ENCODE measurements around the gene TPP1. TPM values are rescaled to one million over a fixed set of nuclear protein-coding genes. Genes with fewer than 3 reads are reported as not detected.
A peak's percentile ranks its signal among the peaks of the same experiment; 100 is the strongest.

TPP1 gene
- total RNA-seq, 2 donors from 2014 or later = 66.7 to 75.6 TPM

- peak; percentile 68 for ATAC-seq (ENCODE audit: insufficient number of reproducible peaks, low FRiP score, low read depth)
- Histone ChIP-seq H3K27me3 (replicated peaks; ENCODE audit: insufficient read depth) (no peaks in the 10 kb centered on the region), H3K27ac (peak within 1 kb of the TSS; percentile 99 to 100)
These were observed 15.7 kb downstream of the TPP1 start, which contains the start of the genes ILK and RRP8 for GRCh38 chr11:6603287-6604080. Gene ILK (plus strand): TSS chr11:6603774. CDS start chr11:6604272, 498 bp downstream. Gene RRP8 (minus strand): TSS chr11:6603616. CDS start chr11:6603502, 114 bp downstream.

GRCh38 chr11:6602096-6602940 lies 16.9 kb downstream of the TPP1 start:
- peak overlapping the region; percentile 84 to 100 for H3K27ac ChIP-seq
- H3K4me3 ChIP-seq = peak overlapping the region; percentile 89
- peaks cover 26 to 56% of the 10 kb centered on the region in 2 donors for H3K4me1 ChIP-seq (ENCODE audit: control insufficient read depth in 1 of 2, low read depth in 2 of 2)

More at GRCh38 chr11:6603287-6604080, 15.7 kb downstream of the TPP1 start, which contains the start of the genes ILK and RRP8:
- Histone ChIP-seq H3K4me1 (ENCODE audit: control insufficient read depth in 1 of 2, low read depth in 2 of 2) (peaks cover 37 to 64% of the 10 kb centered on the region in 2 donors), H3K9me3 (no peaks in the 10 kb centered on the region), H3K4me3 (peak within 1 kb of the TSS; percentile 89), H3K36me3 (peaks cover 27% of the 10 kb centered on the region)
- TF ChIP-seq CTCF (IDR thresholded peaks at IDR 0.05) = no peak
- peak; percentile 75 for DNase-seq (ENCODE audit: low spot score)

GRCh38 chr11:6601041-6601461 lies 18.2 kb downstream of the TPP1 start:
- H3K36me3 ChIP-seq = peaks cover 24% of the 10 kb centered on the region
- H3K9me3 ChIP-seq = no peaks in the 10 kb centered on the region
- DNase-seq (ENCODE audit: low spot score) = no peak
- ATAC-seq (ENCODE audit: insufficient number of reproducible peaks, low FRiP score, low read depth) = no peak
- no peak overlapping the region for H3K27ac ChIP-seq
- H3K4me3 ChIP-seq = no peak overlapping the region
- H3K4me1 ChIP-seq (ENCODE audit: control insufficient read depth in 1 of 2, low read depth in 2 of 2) = peaks cover 21 to 59% of the 10 kb centered on the region in 2 donors
- H3K27me3 ChIP-seq (replicated peaks; ENCODE audit: insufficient read depth) = no peaks in the 10 kb centered on the region
- no peak for TF ChIP-seq CTCF (IDR thresholded peaks at IDR 0.05)

More at GRCh38 chr11:6602096-6602940, 16.9 kb downstream of the TPP1 start:
- peaks cover 24% of the 10 kb centered on the region for H3K36me3 ChIP-seq
- no peak for TF ChIP-seq CTCF (IDR thresholded peaks at IDR 0.05)
- no peaks in the 10 kb centered on the region for H3K9me3 ChIP-seq
- DNase-seq (ENCODE audit: low spot score) (no peak), ATAC-seq (ENCODE audit: insufficient number of reproducible peaks, low FRiP score, low read depth) (no peak)
- H3K27me3 ChIP-seq (replicated peaks; ENCODE audit: insufficient read depth) = no peaks in the 10 kb centered on the region

GRCh38 chr11:6599881-6600390 lies 19.3 kb downstream of the TPP1 start:
- ATAC-seq (ENCODE audit: insufficient number of reproducible peaks, low FRiP score, low read depth) (no peak), DNase-seq (ENCODE audit: low spot score) (no peak)
- no peak for TF ChIP-seq CTCF (IDR thresholded peaks at IDR 0.05)
- Histone ChIP-seq H3K9me3 (no peaks in the 10 kb centered on the region), H3K27me3 (replicated peaks; ENCODE audit: insufficient read depth) (no peaks in the 10 kb centered on the region), H3K36me3 (peaks cover 24% of the 10 kb centered on the region), H3K4me1 (ENCODE audit: control insufficient read depth in 1 of 2, low read depth in 2 of 2) (peaks cover 16 to 51% of the 10 kb centered on the region in 2 donors), H3K27ac (no peak overlapping the region), H3K4me3 (no peak overlapping the region)
